ENCODE measurements around the gene MIDN. TPM values are rescaled to one million over a fixed set of nuclear protein-coding genes. Genes with fewer than 3 reads are reported as not detected.

MIDN gene
- total RNA-seq, 1 experiment from 2014 or later, result 286 TPM

DNA sequence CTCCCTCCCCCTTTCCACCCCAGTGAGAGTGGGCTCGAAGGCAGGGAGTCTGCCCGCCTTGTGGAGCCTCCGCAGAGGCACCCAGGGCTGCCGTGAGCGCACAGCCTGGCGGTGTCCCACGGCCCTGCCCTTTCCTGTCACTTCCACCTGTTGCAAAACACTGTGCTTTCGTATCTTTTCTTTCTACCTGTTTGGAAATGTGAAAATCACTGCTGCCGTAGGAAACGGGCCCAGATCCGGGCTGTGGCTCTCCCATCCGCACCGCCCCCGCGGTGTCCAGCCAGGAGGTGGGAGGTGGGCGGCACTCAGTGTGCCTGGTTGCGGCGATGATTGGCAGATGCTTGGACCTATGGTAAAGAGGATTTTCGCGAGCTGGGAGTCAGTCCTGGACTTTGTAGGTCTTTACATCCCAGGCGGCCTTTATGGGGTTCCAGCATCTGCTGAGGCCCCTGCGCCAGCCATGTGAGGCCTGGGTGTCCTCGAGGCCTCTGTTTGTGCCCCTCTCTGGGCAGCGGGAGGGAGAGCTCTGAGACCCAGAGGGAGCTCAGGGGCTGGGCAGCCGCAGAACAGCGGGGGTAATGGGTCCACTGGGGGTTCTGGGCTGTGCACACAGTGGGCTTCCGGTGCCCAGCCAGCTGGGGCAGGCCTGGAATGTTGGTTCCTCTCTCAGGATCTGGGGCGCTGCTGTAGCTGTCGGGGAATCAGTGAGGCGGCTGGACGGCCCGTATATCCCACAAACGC lies 36.7 kb upstream of the MIDN start:
- Histone ChIP-seq H3K9ac (ENCODE audit: extremely low read depth, insufficient read length, low read length) (no peak overlapping the region), H3K23ac (ENCODE audit: insufficient read length, low read depth, low read length) (no peak overlapping the region), H2BK12ac (ENCODE audit: insufficient read length, low read depth, low read length) (no peak overlapping the region), H3K4me2 (ENCODE audit: insufficient read depth, insufficient read length, low read length) (no peak overlapping the region), H2BK5ac (ENCODE audit: insufficient read length, low read length) (no peak overlapping the region), H4K8ac (replicated peaks; ENCODE audit: insufficient read length, low read depth, low read length) (no peak overlapping the region), H3K18ac (ENCODE audit: insufficient read length, low read depth, low read length) (no peak overlapping the region), H2AFZ (ENCODE audit: low read length) (no peak overlapping the region), H2BK15ac (ENCODE audit: low read depth, low read length) (no peak overlapping the region), H3K27ac (ENCODE audit: insufficient read length, low read depth, low read length) (no peak overlapping the region), H3K4me1 (ENCODE audit: insufficient read depth, low read length) (no peaks in the 10 kb centered on the region), H4K5ac (ENCODE audit: insufficient read length, low read depth, low read length) (no peak overlapping the region), H3K4ac (ENCODE audit: low read depth, low read length) (no peak overlapping the region; the same call in 1 of the 2 replicates), H4K20me1 (ENCODE audit: control insufficient read depth, insufficient read depth, insufficient read length) (peaks cover 4% of the 10 kb centered on the region), H3K27me3 (ENCODE audit: insufficient read depth, low read length) (no peaks in the 10 kb centered on the region), H3K79me1 (ENCODE audit: insufficient read depth, low read depth, low read length, poor library complexity, severe bottlenecking) (peaks cover 13% of the 10 kb centered on the region), H3K9me3 (ENCODE audit: control insufficient read depth, low read depth, low read length) (no peaks in the 10 kb centered on the region), H2BK120ac (ENCODE audit: low read depth, low read length, poor library complexity, severe bottlenecking) (no peak overlapping the region), H3K14ac (ENCODE audit: insufficient read depth, low read length) (peak overlapping the region; percentile 48; the same call in 1 of the 2 replicates), H3K56ac (ENCODE audit: insufficient read length, low read depth, low read length) (no peak overlapping the region), H3T11ph (ENCODE audit: low read length) (no peak overlapping the region), H3K79me2 (ENCODE audit: insufficient read depth, low read length) (peaks cover 46% of the 10 kb centered on the region; the same call in 1 of the 2 replicates), H2BK20ac (ENCODE audit: low read depth, low read length, poor library complexity, severe bottlenecking) (no peak overlapping the region), H4K91ac (ENCODE audit: insufficient read length, low read depth, low read length) (no peak overlapping the region), H2AK5ac (ENCODE audit: insufficient read length, low read length) (no peak overlapping the region), H3K23me2 (ENCODE audit: insufficient read length, low read depth, low read length, poor library complexity, severe bottlenecking) (peaks cover 10% of the 10 kb centered on the region)
- peak; percentile 79 for DNase-seq
- WGBS (ENCODE audit: extremely low coverage, insufficient read length, low lambda C conversion rate), result no CpG with 5 or more reads among the region's 33 CpGs
- TF ChIP-seq, protein P1, sequence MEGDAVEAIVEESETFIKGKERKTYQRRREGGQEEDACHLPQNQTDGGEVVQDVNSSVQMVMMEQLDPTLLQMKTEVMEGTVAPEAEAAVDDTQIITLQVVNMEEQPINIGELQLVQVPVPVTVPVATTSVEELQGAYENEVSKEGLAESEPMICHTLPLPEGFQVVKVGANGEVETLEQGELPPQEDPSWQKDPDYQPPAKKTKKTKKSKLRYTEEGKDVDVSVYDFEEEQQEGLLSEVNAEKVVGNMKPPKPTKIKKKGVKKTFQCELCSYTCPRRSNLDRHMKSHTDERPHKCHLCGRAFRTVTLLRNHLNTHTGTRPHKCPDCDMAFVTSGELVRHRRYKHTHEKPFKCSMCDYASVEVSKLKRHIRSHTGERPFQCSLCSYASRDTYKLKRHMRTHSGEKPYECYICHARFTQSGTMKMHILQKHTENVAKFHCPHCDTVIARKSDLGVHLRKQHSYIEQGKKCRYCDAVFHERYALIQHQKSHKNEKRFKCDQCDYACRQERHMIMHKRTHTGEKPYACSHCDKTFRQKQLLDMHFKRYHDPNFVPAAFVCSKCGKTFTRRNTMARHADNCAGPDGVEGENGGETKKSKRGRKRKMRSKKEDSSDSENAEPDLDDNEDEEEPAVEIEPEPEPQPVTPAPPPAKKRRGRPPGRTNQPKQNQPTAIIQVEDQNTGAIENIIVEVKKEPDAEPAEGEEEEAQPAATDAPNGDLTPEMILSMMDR (conservative IDR thresholded peaks at IDR 0.05), result no peak
- Mint-ChIP-seq H3K36me3 (ENCODE audit: insufficient read depth in 1 of 3, low read depth in 3 of 3) (peaks cover 8 to 31% (median 27%) of the 10 kb centered on the region in 3 experiments), H3K27me3 (ENCODE audit: low read depth) (no peaks in the 10 kb centered on the region), H3K4me3 (no peak overlapping the region), H3K9me3 (no peaks in the 10 kb centered on the region), H3K4me1 (peaks cover 31 to 44% of the 10 kb centered on the region in 2 experiments), H3K27ac (peak overlapping the region in 2 of 3 experiments; percentile 61 to 89; a peak in 4 of 7 replicates)

Data from H9 (cell line).